ENCODE measurements around the gene ARHGAP36.

Gene ARHGAP36

DNA sequence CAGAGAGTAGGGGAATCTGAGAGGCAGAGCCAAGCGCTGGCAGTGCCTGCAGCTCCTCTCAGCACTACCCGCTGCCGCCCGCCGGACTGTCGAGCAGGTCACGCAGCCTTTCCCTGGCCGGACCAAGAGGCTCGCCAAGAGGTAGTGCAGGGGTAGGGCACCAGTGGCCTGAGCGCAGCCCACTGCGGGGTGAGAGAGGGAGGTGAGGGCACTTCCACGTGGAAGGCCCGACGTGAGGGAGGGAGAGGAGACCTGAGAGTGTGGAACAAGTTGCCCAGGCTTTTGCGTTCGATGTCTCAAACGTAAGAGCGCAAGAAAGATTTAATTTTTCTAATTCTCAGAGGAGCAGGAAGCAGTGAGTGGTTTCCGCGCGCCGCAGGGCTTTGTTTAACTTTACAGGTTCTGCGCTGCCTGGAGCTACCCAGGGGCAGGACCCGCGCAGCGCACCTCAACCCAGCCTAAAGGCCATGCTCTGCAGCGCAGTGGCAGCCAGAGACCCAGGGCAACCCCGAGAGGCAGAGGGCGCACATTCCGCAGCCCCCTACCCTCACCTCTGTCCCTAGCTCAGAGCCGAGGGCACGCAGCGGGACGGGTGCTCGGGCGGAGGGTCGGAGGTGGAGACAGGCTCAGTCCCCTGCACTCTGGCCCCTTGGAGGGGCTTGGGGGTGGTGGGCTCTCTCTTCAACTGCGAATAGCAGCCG is 14.9 kb downstream of the ARHGAP36 start:
- DNase-seq: no peak

- no peak for DNase-seq
Measured at GRCh38 chrX:131073607-131074006, 15.5 kb downstream of the ARHGAP36 start.

GRCh38 chrX:131081772-131082740 is 23.9 kb downstream of the ARHGAP36 start:
- DNase-seq: no peak

DNA sequence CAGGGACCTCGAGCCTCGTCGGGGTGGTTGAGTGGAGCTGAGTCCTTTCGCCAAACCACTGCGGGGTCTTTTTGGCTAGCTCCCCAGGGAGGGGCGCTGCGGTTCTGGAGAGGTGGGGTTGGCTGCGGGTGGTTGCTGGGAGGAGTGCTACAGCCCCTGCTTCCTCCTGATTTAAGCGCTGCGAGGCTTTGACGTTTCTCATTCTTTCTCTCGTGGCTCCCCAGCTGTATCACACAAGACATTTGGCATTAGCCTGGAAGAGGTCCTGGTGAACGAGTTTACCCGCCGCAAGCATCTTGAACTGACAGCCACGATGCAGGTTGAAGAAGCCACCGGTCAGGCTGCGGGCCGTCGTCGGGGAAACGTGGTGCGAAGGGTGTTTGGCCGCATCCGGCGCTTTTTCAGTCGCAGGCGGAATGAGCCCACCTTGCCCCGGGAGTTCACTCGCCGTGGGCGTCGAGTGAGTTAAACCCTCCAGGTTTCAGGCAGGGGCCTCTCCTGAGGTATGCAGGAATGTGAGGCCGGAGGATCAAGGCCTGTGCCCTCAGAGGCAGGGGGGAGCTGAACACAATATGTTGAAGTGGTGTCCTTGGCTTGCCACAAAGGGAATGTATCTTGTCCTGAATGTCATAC is 25.5 kb downstream of the ARHGAP36 start:
- no peak for DNase-seq

GRCh38 chrX:131084145-131084544 is 26.0 kb downstream of the ARHGAP36 start:
- no peak for DNase-seq

GRCh38 chrX:131136776-131137175 is 78.6 kb downstream of the ARHGAP36 start:
- no peak for DNase-seq

GRCh38 chrX:131139072-131139471 is 80.9 kb downstream of the ARHGAP36 start:
- no peak for DNase-seq

All from SW 1271 (cell line).